Neural crest cell (in vitro differentiated cells): ENCODE results near the gene FNDC3A. TPM values are rescaled to one million over a fixed set of nuclear protein-coding genes. Genes with fewer than 3 reads are reported as not detected.

Source experiments
- DNase-seq: peaks from one replicate; pipeline ENCODE4 v3.0.0; 2021; ENCODE audit warnings: low read depth, mixed read lengths, low spot score
- H3K27ac Mint-ChIP-seq: one replicate; pipeline ENCODE4 v1.8.0; 2021; ENCODE audit warnings: mild to moderate bottlenecking, mixed read lengths; ENCODE audit not compliant: unreplicated experiment
- H3K27me3 Mint-ChIP-seq: 2 replicates; pipeline ENCODE4 v1.8.0; 2021; ENCODE audit warnings: low read depth, mild to moderate bottlenecking, mixed read lengths
- H3K36me3 Mint-ChIP-seq: 2 replicates; pipeline ENCODE4 v1.8.0; 2021; ENCODE audit warnings: low read depth, mild to moderate bottlenecking, mixed read lengths
- H3K4me1 Mint-ChIP-seq: 2 replicates; pipeline ENCODE4 v1.8.0; 2021; ENCODE audit warnings: mixed read lengths
- H3K4me3 Mint-ChIP-seq: one replicate; pipeline ENCODE4 v1.8.0; 2021; ENCODE audit warnings: mild to moderate bottlenecking, mixed read lengths
- H3K9me3 Mint-ChIP-seq: 2 replicates; pipeline ENCODE4 v1.8.0; 2021; ENCODE audit warnings: mixed read lengths
- total RNA-seq: library from RNA; stranded (reverse); gene quantifications from 2 replicates; pipeline ENCODE4 v1.2.1, GENCODE V29; 2021
- TF ChIP-seq, protein P1 (sequence below): fragments of 200-600 bp; sonication (generic); conservative IDR thresholded peaks from 2 replicates; pipeline ENCODE4 v1.5.0; 2021; ENCODE audit warnings: antibody characterized with exemption, mild to moderate bottlenecking

The FNDC3A gene
- total RNA-seq, 1 donor from 2014 or later: 57.1 TPM

DNA sequence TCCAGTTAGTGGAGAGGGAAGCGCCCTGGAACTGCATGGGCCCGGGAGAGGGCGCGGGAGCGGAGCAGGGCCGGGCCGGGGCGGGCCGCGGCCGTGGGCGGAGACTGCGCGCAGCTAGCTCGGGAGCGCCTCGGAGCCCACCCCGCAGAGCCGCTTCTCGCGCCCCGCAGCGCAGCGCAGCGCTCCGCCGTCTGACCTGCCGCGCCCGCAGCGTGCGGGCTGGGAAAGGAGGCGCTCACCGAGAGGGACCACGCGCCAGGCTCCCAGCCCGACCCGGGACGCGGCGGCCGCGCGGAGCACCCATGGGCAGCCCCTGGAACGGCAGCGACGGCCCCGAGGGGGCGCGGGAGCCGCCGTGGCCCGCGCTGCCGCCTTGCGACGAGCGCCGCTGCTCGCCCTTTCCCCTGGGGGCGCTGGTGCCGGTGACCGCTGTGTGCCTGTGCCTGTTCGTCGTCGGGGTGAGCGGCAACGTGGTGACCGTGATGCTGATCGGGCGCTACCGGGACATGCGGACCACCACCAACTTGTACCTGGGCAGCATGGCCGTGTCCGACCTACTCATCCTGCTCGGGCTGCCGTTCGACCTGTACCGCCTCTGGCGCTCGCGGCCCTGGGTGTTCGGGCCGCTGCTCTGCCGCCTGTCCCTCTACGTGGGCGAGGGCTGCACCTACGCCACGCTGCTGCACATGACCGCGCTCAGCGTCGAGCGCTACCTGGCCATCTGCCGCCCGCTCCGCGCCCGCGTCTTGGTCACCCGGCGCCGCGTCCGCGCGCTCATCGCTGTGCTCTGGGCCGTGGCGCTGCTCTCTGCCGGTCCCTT, 244.5 kb downstream of the FNDC3A start, which contains the start of gene MLNR:
TSS of gene MLNR (plus strand) at position 303 of the 820 bp plus-strand sequence. CDS start at position 303, 0 bp downstream.
- peaks cover 19% of the 10 kb centered on the region for H3K4me1 Mint-ChIP-seq
- DNase-seq: peak; percentile 33
- H3K9me3 Mint-ChIP-seq: no peaks in the 10 kb centered on the region
- H3K27me3 Mint-ChIP-seq: peaks cover 84% of the 10 kb centered on the region
- H3K36me3 Mint-ChIP-seq: peaks cover 6% of the 10 kb centered on the region
- TF ChIP-seq, protein P1, sequence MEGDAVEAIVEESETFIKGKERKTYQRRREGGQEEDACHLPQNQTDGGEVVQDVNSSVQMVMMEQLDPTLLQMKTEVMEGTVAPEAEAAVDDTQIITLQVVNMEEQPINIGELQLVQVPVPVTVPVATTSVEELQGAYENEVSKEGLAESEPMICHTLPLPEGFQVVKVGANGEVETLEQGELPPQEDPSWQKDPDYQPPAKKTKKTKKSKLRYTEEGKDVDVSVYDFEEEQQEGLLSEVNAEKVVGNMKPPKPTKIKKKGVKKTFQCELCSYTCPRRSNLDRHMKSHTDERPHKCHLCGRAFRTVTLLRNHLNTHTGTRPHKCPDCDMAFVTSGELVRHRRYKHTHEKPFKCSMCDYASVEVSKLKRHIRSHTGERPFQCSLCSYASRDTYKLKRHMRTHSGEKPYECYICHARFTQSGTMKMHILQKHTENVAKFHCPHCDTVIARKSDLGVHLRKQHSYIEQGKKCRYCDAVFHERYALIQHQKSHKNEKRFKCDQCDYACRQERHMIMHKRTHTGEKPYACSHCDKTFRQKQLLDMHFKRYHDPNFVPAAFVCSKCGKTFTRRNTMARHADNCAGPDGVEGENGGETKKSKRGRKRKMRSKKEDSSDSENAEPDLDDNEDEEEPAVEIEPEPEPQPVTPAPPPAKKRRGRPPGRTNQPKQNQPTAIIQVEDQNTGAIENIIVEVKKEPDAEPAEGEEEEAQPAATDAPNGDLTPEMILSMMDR: peak; percentile 55
- no peak within 1 kb of the TSS for H3K27ac Mint-ChIP-seq
- H3K4me3 Mint-ChIP-seq: peak within 1 kb of the TSS; percentile 74

DNA sequence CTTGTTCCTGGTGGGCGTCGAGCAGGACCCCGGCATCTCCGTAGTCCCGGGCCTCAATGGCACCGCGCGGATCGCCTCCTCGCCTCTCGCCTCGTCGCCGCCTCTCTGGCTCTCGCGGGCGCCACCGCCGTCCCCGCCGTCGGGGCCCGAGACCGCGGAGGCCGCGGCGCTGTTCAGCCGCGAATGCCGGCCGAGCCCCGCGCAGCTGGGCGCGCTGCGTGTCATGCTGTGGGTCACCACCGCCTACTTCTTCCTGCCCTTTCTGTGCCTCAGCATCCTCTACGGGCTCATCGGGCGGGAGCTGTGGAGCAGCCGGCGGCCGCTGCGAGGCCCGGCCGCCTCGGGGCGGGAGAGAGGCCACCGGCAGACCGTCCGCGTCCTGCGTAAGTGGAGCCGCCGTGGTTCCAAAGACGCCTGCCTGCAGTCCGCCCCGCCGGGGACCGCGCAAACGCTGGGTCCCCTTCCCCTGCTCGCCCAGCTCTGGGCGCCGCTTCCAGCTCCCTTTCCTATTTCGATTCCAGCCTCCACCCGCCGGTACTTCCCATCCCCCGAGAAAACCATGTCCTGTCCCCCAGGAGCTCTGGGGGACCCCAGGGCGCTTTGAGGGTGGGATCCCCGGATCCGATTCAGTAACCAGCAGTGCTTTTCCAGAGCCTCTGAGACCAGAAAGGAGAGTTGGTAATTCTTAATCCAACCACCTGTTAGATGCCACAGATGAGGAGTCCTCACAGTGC, 245.3 kb downstream of the FNDC3A start:
- TF ChIP-seq, protein P1: no peak
- DNase-seq: no peak
- Mint-ChIP-seq H3K4me3 (peak overlapping the region; percentile 21), H3K27ac (no peak overlapping the region), H3K4me1 (peaks cover 19% of the 10 kb centered on the region), H3K36me3 (peaks cover 6% of the 10 kb centered on the region), H3K27me3 (peaks cover 86% of the 10 kb centered on the region), H3K9me3 (no peaks in the 10 kb centered on the region)

DNA sequence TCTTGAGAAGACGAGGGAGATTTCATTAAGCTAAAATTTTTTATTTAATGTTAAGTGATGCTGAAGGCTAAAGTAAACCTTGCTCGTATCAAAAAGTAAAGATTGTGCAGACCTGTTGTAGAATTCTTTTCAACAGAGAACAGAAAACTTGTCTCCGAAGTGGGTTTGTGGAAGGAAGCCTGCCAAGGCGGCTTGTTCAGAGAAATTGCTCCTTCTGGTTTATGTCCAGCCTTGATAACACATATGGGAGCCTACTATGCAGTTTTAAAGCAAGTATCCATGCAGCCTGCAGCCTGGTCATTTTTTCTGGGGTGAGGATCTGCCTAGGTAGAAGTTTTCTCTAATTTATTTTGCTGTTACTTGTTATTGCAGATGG, 245.9 kb downstream of the FNDC3A start:
- Mint-ChIP-seq H3K36me3 (peaks cover 6% of the 10 kb centered on the region), H3K9me3 (no peaks in the 10 kb centered on the region), H3K4me1 (peaks cover 19% of the 10 kb centered on the region), H3K27ac (no peak overlapping the region), H3K27me3 (peaks cover 81% of the 10 kb centered on the region), H3K4me3 (no peak overlapping the region)
- TF ChIP-seq, protein P1: no peak
- no peak for DNase-seq

DNA sequence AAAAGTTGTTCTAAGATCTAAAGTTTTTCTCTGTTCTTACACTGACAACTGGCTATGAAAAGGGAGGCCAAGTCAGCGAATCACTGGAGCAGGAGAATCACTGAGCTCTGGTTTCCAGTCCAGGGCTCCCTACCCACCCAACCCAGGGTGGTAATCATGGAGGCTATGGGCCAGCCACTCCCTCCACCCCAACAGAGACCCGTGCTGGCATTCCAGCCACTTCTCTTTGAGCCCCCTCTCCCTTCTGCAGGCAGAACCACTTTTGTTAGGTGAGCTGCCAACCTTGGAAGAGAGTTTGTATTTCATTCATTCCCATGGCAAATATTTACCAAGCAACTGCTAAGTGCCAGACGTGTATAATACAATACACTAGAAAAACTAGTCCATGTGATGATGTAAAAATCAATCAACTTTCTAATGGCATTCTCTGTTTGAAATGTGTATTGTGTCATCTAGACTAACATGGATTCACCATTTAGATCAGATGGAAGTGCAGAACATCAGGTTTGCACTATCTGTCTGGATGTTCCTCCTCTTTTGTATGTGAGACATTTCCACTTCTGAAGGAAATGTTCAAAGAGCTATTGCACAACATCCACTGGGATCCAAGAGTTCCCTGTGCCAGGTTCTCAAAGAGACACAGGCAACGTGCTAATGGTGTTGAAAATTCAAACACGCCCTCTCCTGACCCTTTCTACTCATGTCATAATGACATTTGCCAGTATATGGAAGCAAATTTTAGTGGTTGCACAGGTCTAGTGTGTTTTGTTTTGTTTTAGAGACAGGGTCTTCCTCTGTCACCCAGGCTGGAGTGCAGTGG, 249.7 kb downstream of the FNDC3A start:
- Mint-ChIP-seq H3K9me3 (no peaks in the 10 kb centered on the region), H3K27ac (no peak overlapping the region), H3K4me3 (no peak overlapping the region), H3K36me3 (no peaks in the 10 kb centered on the region), H3K4me1 (peaks cover 5% of the 10 kb centered on the region), H3K27me3 (peaks cover 46% of the 10 kb centered on the region)
- DNase-seq: no peak
- TF ChIP-seq, protein P1: no peak

DNA sequence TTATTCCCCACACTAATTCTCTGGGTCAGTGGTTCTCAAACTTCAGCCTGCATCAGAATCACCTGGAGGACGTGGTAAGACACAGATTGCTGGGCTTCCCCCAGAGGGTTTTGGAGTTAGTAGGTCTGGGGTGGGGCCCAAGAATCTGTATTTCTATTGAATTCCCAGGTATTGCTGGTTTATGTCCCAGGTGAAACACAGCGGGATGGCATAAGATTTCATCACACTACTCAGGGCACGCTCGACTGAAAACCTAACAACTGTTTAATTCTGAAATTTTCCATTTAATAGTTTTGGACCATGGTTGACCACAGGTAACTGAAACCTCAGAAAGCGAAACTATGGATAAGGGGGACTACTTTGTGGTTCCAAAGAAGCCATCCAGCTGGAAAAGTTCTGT, 250.9 kb downstream of the FNDC3A start:
- Mint-ChIP-seq H3K27me3 (peaks cover 36% of the 10 kb centered on the region), H3K4me3 (no peak overlapping the region), H3K9me3 (no peaks in the 10 kb centered on the region), H3K36me3 (no peaks in the 10 kb centered on the region), H3K4me1 (peaks cover 5% of the 10 kb centered on the region), H3K27ac (no peak overlapping the region)
- no peak for DNase-seq
- TF ChIP-seq, protein P1: no peak
